ENCODE data around the gene ESPNL. TPM values are rescaled to one million over a fixed set of nuclear protein-coding genes. Genes with fewer than 3 reads are reported as not detected.

Gene ESPNL
- total RNA-seq, 1 experiment from 2014 or later, result 0.85 TPM

GRCh38 chr2:238106698-238107524, 6.8 kb downstream of the ESPNL start:
- DNase-seq (ENCODE audit: low read depth, low spot score) (no peak), ATAC-seq (peak; percentile 40)
- Histone ChIP-seq H3K27ac (ENCODE audit: low read length) (0 out of 2 replicates have a peak overlapping the region, but pooled peaks have one; percentile 7), H3K4me3 (ENCODE audit: low read depth in 2 of 2, low read length in 2 of 2) (peak overlapping the region; percentile 29 to 52), H3K4me1 (ENCODE audit: control insufficient read depth, insufficient read depth, low read length) (peaks cover 10% of the 10 kb centered on the region), H3K27me3 (ENCODE audit: control insufficient read depth, insufficient read depth, low read length) (no peaks in the 10 kb centered on the region), H3K36me3 (ENCODE audit: control insufficient read depth, insufficient read depth, low read length) (no peaks in the 10 kb centered on the region), H3K9me3 (ENCODE audit: control insufficient read depth, insufficient read depth, low read depth, low read length) (peaks cover 2% of the 10 kb centered on the region; the same call in 1 of the 2 replicates)
- intact Hi-C loops (cut with micrococcal nuclease; ENCODE audit: unreplicated experiment) (no loop called here), in situ Hi-C loops (cut with HindIII; ENCODE audit: low pct_unique_long_range_greater_than_20kb, low sequenced_read_pairs) (no loop called here)
- POLR2A ChIA-PET, result no interaction called here
- CTCF ChIA-PET, result interaction anchor here (0.6 to 1.1 kb wide), 4 partner anchors 20 to 249 kb away, joined by 3 to 4 read pairs (median 3); no protein-coding TSS in a partner anchor
- BruUV-seq (replicated peaks), result no TSS peak
- peak; percentile 72 for TF ChIP-seq CTCF (IDR thresholded peaks at IDR 0.05)
- no peak for TF ChIP-seq POLR2AphosphoS5 (IDR thresholded peaks at IDR 0.05; ENCODE audit: low read depth, low read length)

DNA sequence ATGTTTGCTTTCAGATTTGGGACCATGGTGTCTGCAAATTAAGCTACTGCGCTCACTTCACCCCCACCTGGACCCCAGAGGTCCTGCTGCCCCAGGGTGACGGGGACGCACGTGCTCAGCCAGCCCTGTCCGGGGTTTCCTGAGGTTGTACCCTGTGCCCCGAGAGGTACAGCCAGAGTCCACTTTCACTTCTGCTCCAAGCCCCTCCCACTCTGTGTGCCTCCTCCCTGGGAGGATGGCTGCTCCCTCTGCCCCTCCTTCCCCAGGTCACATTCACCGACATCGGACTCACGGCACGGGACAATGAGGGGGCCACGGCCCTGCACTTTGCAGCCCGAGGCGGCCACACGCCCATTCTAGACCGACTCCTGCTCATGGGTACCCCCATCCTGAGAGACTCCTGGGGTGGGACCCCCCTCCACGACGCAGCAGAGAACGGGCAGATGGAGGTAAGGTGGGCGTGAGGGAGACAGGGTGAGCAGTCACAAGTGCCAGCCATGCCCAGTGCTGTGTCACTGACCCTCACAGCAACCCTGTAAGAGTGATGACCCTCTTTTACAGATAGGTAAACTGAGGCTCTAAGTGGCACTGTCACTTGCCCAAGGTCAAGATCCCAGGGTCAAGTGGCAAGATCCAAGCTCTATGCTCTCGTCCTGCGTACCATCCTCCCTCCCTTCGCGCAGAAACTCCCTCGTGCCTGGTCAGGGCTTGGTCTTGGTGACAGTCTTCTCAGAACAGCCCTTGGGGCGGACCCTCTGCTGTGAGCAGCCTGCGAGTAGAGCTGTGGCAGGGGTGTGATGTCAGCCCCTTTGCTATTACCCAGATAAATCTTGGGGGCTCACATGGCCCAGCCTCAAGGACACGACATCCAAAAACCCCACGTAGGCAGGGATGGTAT, 7.6 kb downstream of the ESPNL start:
- 0 out of 2 replicates have a peak overlapping the region, but pooled peaks have one; percentile 7 for H3K27ac ChIP-seq (ENCODE audit: low read length)
- in situ Hi-C loops (cut with HindIII; ENCODE audit: low pct_unique_long_range_greater_than_20kb, low sequenced_read_pairs) (no loop called here), intact Hi-C loops (cut with micrococcal nuclease; ENCODE audit: unreplicated experiment) (no loop called here)
- POLR2A ChIA-PET, result no interaction called here
- peak overlapping the region; percentile 29 to 52 for H3K4me3 ChIP-seq (ENCODE audit: low read depth in 2 of 2, low read length in 2 of 2)
- DNase-seq (ENCODE audit: low read depth, low spot score), result no peak
- CTCF ChIA-PET, result interaction anchor here (0.6 kb wide), 1 partner anchor 19 kb away, joined by 4 read pairs; no protein-coding TSS in a partner anchor
- H3K9me3 ChIP-seq (ENCODE audit: control insufficient read depth, insufficient read depth, low read depth, low read length), result peaks cover 11% of the 10 kb centered on the region; the same call in 1 of the 2 replicates
- H3K4me1 ChIP-seq (ENCODE audit: control insufficient read depth, insufficient read depth, low read length), result peaks cover 10% of the 10 kb centered on the region
- no TSS peak for BruUV-seq (replicated peaks)
- no peak; the same call in 1 of the 2 replicates for TF ChIP-seq CTCF (IDR thresholded peaks at IDR 0.05)
- TF ChIP-seq, protein P1, sequence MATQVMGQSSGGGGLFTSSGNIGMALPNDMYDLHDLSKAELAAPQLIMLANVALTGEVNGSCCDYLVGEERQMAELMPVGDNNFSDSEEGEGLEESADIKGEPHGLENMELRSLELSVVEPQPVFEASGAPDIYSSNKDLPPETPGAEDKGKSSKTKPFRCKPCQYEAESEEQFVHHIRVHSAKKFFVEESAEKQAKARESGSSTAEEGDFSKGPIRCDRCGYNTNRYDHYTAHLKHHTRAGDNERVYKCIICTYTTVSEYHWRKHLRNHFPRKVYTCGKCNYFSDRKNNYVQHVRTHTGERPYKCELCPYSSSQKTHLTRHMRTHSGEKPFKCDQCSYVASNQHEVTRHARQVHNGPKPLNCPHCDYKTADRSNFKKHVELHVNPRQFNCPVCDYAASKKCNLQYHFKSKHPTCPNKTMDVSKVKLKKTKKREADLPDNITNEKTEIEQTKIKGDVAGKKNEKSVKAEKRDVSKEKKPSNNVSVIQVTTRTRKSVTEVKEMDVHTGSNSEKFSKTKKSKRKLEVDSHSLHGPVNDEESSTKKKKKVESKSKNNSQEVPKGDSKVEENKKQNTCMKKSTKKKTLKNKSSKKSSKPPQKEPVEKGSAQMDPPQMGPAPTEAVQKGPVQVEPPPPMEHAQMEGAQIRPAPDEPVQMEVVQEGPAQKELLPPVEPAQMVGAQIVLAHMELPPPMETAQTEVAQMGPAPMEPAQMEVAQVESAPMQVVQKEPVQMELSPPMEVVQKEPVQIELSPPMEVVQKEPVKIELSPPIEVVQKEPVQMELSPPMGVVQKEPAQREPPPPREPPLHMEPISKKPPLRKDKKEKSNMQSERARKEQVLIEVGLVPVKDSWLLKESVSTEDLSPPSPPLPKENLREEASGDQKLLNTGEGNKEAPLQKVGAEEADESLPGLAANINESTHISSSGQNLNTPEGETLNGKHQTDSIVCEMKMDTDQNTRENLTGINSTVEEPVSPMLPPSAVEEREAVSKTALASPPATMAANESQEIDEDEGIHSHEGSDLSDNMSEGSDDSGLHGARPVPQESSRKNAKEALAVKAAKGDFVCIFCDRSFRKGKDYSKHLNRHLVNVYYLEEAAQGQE (IDR thresholded peaks at IDR 0.05; ENCODE audit: insufficient read depth in 1 of 2, low read depth in 2 of 2, low read length in 1 of 2), result no peak
- no peak for TF ChIP-seq TCF7L2 (IDR thresholded peaks at IDR 0.05; ENCODE audit: low read depth, low read length)
- no peak for TF ChIP-seq POLR2AphosphoS5 (IDR thresholded peaks at IDR 0.05; ENCODE audit: low read depth, low read length)
- no peak for TF ChIP-seq SIN3A (IDR thresholded peaks at IDR 0.05; ENCODE audit: borderline replicate concordance, insufficient read depth, low read depth, low read length)
- peak; percentile 81 for ATAC-seq
- no peaks in the 10 kb centered on the region for H3K27me3 ChIP-seq (ENCODE audit: control insufficient read depth, insufficient read depth, low read length)
- no peaks in the 10 kb centered on the region for H3K36me3 ChIP-seq (ENCODE audit: control insufficient read depth, insufficient read depth, low read length)

All from Panc1 (cell line).